Left lung (tissue), 10 donors: ENCODE results near the gene SPIN1. TPM values are rescaled to one million over a fixed set of nuclear protein-coding genes. Genes with fewer than 3 reads are reported as not detected.

ENCODE experiments used
- ATAC-seq: fragments of 200-7000 bp; cut with Tn5 transposase; one replicate; pipeline ENCODE4 v1.9.1; 2020; ENCODE audit warnings: moderate library complexity
- DNase-seq, 4 donors: peaks; one replicate each; pipeline ENCODE4 v3.0.0-alpha.2; 2013 to 2020
- H3K27ac ChIP-seq, 2 donors: fragments of 200-600 bp; sonication (generic) in 1 of 2; one replicate each; pipeline versions ENCODE4 v1.5.0 to v1.8.0; 2020 to 2021
- H3K27me3 ChIP-seq, 2 donors: fragments of 200-600 bp; sonication (generic) in 1 of 2; one replicate each; pipeline versions ENCODE4 v1.5.0 to v1.8.0; 2020 to 2021
- H3K36me3 ChIP-seq, 2 donors: fragments of 200-600 bp; sonication (generic) in 1 of 2; one replicate each; pipeline versions ENCODE4 v1.5.0 to v1.8.0; 2020 to 2021
- H3K4me1 ChIP-seq, 2 donors: fragments of 200-600 bp; one replicate each; pipeline ENCODE4 v1.8.0; 2021
- H3K4me3 ChIP-seq, 2 donors: fragments of 200-600 bp; sonication (generic) in 1 of 2; one replicate each; pipeline versions ENCODE4 v1.5.0 to v1.8.0; 2020 to 2021; ENCODE audit warnings: mild to moderate bottlenecking in 1 of 2
- H3K9me3 ChIP-seq, 2 donors: fragments of 200-600 bp; sonication (generic) in 1 of 2; one replicate each; pipeline versions ENCODE4 v1.5.0 to v1.8.0; 2020 to 2021
- CTCF ChIP-seq, 2 donors: fragments of 200-600 bp; sonication (generic) in 1 of 2; IDR thresholded peaks; one replicate each; pipeline versions ENCODE4 v1.5.0 to v1.8.0; 2021; ENCODE audit warnings: antibody characterized with exemption in 2 of 2
- intact Hi-C, 2 donors: fragments of 100-400 bp; cut with DNase I; formaldehyde crosslinking; loops; one replicate each; pipeline versions ENCODE4 v1.11.2 to v1.14.2; 2022
- polyA plus RNA-seq, 6 donors: library from polyadenylated mRNA; unstranded; fragments of 120-200 nt; gene quantifications; one replicate each; pipeline ENCODE4 v1.2.1, GENCODE V29; 2013; ENCODE audit not compliant: insufficient read length in 6 of 6
- total RNA-seq, 2 donors: library from RNA; stranded (reverse); fragmentation: NEBNext Ultra II Directional; extraction: Animal tissue kit (Norgen Biotek cat#: 25700); gene quantifications; one replicate each; pipeline ENCODE4 v1.2.1, GENCODE V29; 2021
- donor health status: DM: no; HTN: yes; CAD: no.
- donor health status: DM: no; HTN: no; CAD: no.

Gene SPIN1
- total and polyA plus RNA-seq, 8 donors = 56.1 to 171 (median 152) TPM

GRCh38 chr9:88451160-88451559, 62.9 kb downstream of the SPIN1 start:
- Histone ChIP-seq H3K36me3 (peaks cover 0 to 44% of the 10 kb centered on the region in 2 donors), H3K4me3 (no peak overlapping the region), H3K27me3 (no peaks in the 10 kb centered on the region), H3K4me1 (no peaks in the 10 kb centered on the region), H3K9me3 (peaks cover 0 to 1% of the 10 kb centered on the region in 2 donors), H3K27ac (no peak overlapping the region)
- no peak for TF ChIP-seq CTCF (IDR thresholded peaks at IDR 0.05)
- ATAC-seq (no peak), DNase-seq (no peak)
- intact Hi-C loops = no loop called here

GRCh38 chr9:88458716-88459465, 70.6 kb downstream of the SPIN1 start:
- H3K9me3 ChIP-seq = no peaks in the 10 kb centered on the region
- no peak overlapping the region for H3K4me3 ChIP-seq
- no peaks in the 10 kb centered on the region for H3K4me1 ChIP-seq
- DNase-seq (peak in 2 of 4 donors; percentile 36 to 46), ATAC-seq (peak; percentile 48)
- intact Hi-C loops = no loop called here
- H3K27ac ChIP-seq = no peak overlapping the region
- no peaks in the 10 kb centered on the region for H3K27me3 ChIP-seq
- TF ChIP-seq CTCF (IDR thresholded peaks at IDR 0.05) = no peak
- peaks cover 0 to 4% of the 10 kb centered on the region in 2 donors for H3K36me3 ChIP-seq

- Histone ChIP-seq H3K9me3 (no peaks in the 10 kb centered on the region), H3K4me1 (no peaks in the 10 kb centered on the region), H3K27ac (no peak overlapping the region), H3K27me3 (no peaks in the 10 kb centered on the region), H3K36me3 (peaks cover 0 to 4% of the 10 kb centered on the region in 2 donors), H3K4me3 (no peak overlapping the region)
- DNase-seq (no peak), ATAC-seq (no peak)
- no peak for TF ChIP-seq CTCF (IDR thresholded peaks at IDR 0.05)
- intact Hi-C loops = no loop called here
These were observed 72.5 kb downstream of the SPIN1 start for GRCh38 chr9:88460587-88461332.

GRCh38 chr9:88462191-88462590, 73.9 kb downstream of the SPIN1 start:
- intact Hi-C loops = no loop called here
- TF ChIP-seq CTCF (IDR thresholded peaks at IDR 0.05) = no peak
- no peak for ATAC-seq

GRCh38 chr9:88464851-88465250, 76.6 kb downstream of the SPIN1 start:
- no peak for TF ChIP-seq CTCF (IDR thresholded peaks at IDR 0.05)
- intact Hi-C loops = no loop called here
- DNase-seq (no peak), ATAC-seq (peak; percentile 35)
- Histone ChIP-seq H3K27ac (no peak overlapping the region), H3K27me3 (no peaks in the 10 kb centered on the region), H3K36me3 (peaks cover 0 to 18% of the 10 kb centered on the region in 2 donors), H3K9me3 (no peaks in the 10 kb centered on the region), H3K4me1 (no peaks in the 10 kb centered on the region), H3K4me3 (no peak overlapping the region)

More at GRCh38 chr9:88462191-88462590, 73.9 kb downstream of the SPIN1 start:
- DNase-seq = no peak
- H3K36me3 ChIP-seq = peaks cover 0 to 3% of the 10 kb centered on the region in 2 donors
- no peaks in the 10 kb centered on the region for H3K27me3 ChIP-seq
- no peaks in the 10 kb centered on the region for H3K9me3 ChIP-seq
- no peaks in the 10 kb centered on the region for H3K4me1 ChIP-seq
- no peak overlapping the region for H3K4me3 ChIP-seq
- H3K27ac ChIP-seq = no peak overlapping the region
